Measurements from ENCODE around the gene NALCN. TPM values are rescaled to one million over a fixed set of nuclear protein-coding genes. Genes with fewer than 3 reads are reported as not detected.

NALCN gene
- total and polyA plus RNA-seq, 7 donors, result 0.04 to 0.49 (median 0.21) TPM; not detected in 1

- no peaks in the 10 kb centered on the region for H3K9me3 ChIP-seq
- H3K27ac ChIP-seq, result no peak overlapping the region
- DNase-seq (no peak), ATAC-seq (no peak)
- no peaks in the 10 kb centered on the region for H3K4me1 ChIP-seq
- no peaks in the 10 kb centered on the region for H3K36me3 ChIP-seq (ENCODE audit: insufficient read depth in 1 of 2, low read depth in 1 of 2)
- WGBS, 3 donors, result 26 to 62% (median 28%) methylated on average over 6 of the region's 6 CpGs
- no peak for TF ChIP-seq CTCF (IDR thresholded peaks at IDR 0.05)
- H3K27me3 ChIP-seq (ENCODE audit: insufficient read depth in 3 of 3, low read length in 2 of 3), result no peaks in the 10 kb centered on the region
- intact Hi-C loops (cut with DNase I), result no loop called here
- no peak overlapping the region for H3K4me3 ChIP-seq
These were observed 110.3 kb downstream of the NALCN start for GRCh38 chr13:101305981-101306411.

GRCh38 chr13:101303521-101303920 is 112.8 kb downstream of the NALCN start:
- H3K27me3 ChIP-seq (ENCODE audit: insufficient read depth in 3 of 3, low read length in 2 of 3), result no peaks in the 10 kb centered on the region
- no peak for DNase-seq
- intact Hi-C loops (cut with DNase I), result no loop called here
- no peaks in the 10 kb centered on the region for H3K9me3 ChIP-seq
- no peaks in the 10 kb centered on the region for H3K4me1 ChIP-seq
- ATAC-seq, result no peak
- H3K27ac ChIP-seq, result no peak overlapping the region
- whole genome bisulfite sequencing, 3 donors, result 33 to 65% (median 42%) methylated on average over 7 of the region's 7 CpGs
- H3K4me3 ChIP-seq, result no peak overlapping the region
- H3K36me3 ChIP-seq (ENCODE audit: insufficient read depth in 1 of 2, low read depth in 1 of 2), result no peaks in the 10 kb centered on the region
- no peak for TF ChIP-seq CTCF (IDR thresholded peaks at IDR 0.05)

- H3K4me1 ChIP-seq, result no peaks in the 10 kb centered on the region
- H3K27ac ChIP-seq, result no peak overlapping the region
- DNase-seq (no peak), ATAC-seq (no peak)
- no peaks in the 10 kb centered on the region for H3K36me3 ChIP-seq (ENCODE audit: insufficient read depth in 1 of 2, low read depth in 1 of 2)
- H3K4me3 ChIP-seq, result no peak overlapping the region
- no peaks in the 10 kb centered on the region for H3K27me3 ChIP-seq (ENCODE audit: insufficient read depth in 3 of 3, low read length in 2 of 3)
- no peak for TF ChIP-seq CTCF (IDR thresholded peaks at IDR 0.05)
- 86 to 92% (median 88%) methylated on average over 8 of the region's 8 CpGs for WGBS, 3 donors
- no peaks in the 10 kb centered on the region for H3K9me3 ChIP-seq
- intact Hi-C loops (cut with DNase I), result no loop called here
These were observed 115.3 kb downstream of the NALCN start for GRCh38 chr13:101301053-101301452.

GRCh38 chr13:101300531-101300930 is 115.8 kb downstream of the NALCN start:
- no peak for TF ChIP-seq CTCF (IDR thresholded peaks at IDR 0.05)
- Histone ChIP-seq H3K27me3 (ENCODE audit: insufficient read depth in 3 of 3, low read length in 2 of 3) (no peaks in the 10 kb centered on the region), H3K4me3 (no peak overlapping the region), H3K9me3 (no peaks in the 10 kb centered on the region), H3K4me1 (no peaks in the 10 kb centered on the region), H3K27ac (no peak overlapping the region), H3K36me3 (ENCODE audit: insufficient read depth in 1 of 2, low read depth in 1 of 2) (no peaks in the 10 kb centered on the region)
- 55 to 64% (median 57%) methylated on average over 2 of the region's 2 CpGs for WGBS, 3 donors
- ATAC-seq (no peak), DNase-seq (no peak)
- intact Hi-C loops (cut with DNase I), result no loop called here

GRCh38 chr13:101298517-101298916 is 117.8 kb downstream of the NALCN start:
- 81 to 94% (median 93%) methylated on average over 4 of the region's 4 CpGs for WGBS, 3 donors
- no peak for DNase-seq
- Histone ChIP-seq H3K27ac (no peak overlapping the region), H3K9me3 (no peaks in the 10 kb centered on the region), H3K27me3 (ENCODE audit: insufficient read depth in 3 of 3, low read length in 2 of 3) (no peaks in the 10 kb centered on the region), H3K4me3 (no peak overlapping the region), H3K4me1 (no peaks in the 10 kb centered on the region), H3K36me3 (ENCODE audit: insufficient read depth in 1 of 2, low read depth in 1 of 2) (no peaks in the 10 kb centered on the region)
- ATAC-seq, result no peak
- no peak for TF ChIP-seq CTCF (IDR thresholded peaks at IDR 0.05)
- intact Hi-C loops (cut with DNase I), result no loop called here
